ENCODE data around the gene C17orf114.

C17orf114 gene

DNA sequence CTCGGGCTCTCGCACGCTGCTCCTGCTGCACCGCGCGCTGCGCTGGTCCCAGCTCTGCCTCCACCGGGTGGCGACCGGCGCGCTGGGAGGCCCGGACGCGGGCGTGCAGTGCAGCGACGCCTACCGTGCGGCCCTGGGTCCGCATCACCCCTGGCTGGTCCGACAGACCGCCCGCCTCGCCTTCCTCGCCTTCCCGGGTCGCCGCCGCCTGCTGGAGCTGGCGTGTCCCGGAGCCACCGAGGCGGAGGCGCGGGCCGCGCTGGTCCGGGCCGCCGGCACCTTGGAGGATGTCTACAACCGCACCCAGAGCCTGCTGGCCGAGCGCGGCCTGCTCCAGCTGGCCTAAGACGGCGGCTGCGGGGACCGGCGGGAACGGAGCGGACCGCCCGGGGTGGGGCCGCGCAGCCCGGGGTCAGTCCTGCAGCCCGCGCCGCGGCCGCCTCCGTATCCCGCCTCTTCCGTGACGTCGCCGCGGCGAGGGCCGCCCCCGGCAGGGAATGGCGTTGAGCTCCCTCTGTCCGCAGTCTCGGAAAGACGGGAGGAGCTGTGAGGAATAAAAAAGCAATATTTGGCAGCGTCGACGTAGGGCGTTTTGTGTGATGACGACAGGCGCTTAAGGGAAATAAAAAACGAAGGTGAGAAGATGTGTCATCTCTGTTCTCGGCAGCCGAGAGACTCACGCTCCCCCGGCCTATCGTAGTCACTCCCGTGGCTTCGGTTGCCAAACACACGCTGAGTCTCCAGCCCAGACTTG is 12.0 kb downstream of the C17orf114 start:
- ATAC-seq, result peak; percentile 89
- intact Hi-C loops (cut with DNase I, micrococcal nuclease), result loop anchor here (5.0 to 10.0 kb wide), 3 partner anchors 55 to 97 kb away; partner anchors contain the start of genes CXCL16 (in 1 of the 2), MED11 (in 1 of the 2) and ZMYND15 (in 1 of the 2)
- peak; percentile 84 to 90 for DNase-seq

DNA sequence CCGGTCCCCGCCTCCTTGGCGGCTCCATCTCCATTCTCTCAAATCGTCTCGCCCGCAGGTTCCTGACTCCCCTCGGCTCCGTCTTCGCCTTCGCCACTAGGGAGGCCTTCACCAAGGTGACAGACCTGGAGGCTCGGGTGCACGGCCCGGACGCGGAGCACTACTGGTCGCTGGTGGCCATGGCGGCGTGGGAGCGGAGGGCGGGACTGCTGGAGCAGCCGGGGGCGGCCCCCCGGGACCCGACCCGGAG is 12.5 kb downstream of the C17orf114 start:
- ATAC-seq, result no peak
- no peak for DNase-seq
- intact Hi-C loops (cut with DNase I, micrococcal nuclease), result loop anchor here (5.0 to 10.0 kb wide), 3 partner anchors 55 to 98 kb away; partner anchors contain the start of genes CXCL16 (in 1 of the 2), MED11 (in 1 of the 2) and ZMYND15 (in 1 of the 2)

DNA sequence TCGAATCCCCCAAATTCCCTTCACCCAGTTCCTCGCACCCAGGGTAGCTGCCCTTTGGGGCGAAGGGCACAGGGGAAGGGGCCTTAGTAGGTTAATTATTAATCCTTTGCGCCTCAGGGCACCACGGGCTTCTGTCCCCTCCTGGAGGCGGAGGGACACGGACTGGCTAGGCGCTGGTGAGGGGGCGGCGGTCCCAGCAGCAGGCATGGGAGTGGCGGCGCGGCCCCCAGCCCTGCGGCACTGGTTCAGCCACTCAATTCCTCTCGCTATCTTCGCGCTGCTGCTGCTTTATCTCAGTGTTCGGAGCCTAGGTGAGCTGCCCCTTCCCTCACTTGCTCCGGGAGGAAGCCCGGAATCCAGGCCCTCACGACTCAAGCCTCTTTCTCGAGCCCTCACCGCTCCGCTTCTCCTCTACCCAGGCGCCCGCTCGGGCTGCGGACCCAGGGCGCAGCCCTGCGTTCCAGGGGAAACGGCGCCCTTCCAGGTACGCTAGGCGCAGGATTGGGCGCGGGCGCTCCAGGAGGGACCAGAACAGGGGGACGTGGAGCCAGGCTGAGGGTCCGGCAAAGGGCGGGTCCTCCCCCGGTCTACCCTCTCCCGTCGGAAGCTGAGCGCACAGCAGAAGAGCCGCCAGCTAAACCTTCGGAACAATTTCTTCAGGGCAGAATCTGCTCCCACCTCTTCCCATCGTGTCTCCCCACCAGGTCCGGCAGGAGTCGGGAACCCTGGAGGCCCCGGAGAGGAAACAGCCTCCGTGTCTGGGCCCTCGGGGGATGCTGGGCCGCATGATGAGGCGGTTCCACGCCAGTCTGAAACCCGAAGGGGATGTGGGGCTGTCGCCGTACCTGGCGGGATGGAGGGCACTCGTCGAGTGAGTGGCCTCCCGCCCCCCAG is 13.1 kb downstream of the C17orf114 start, which contains the start of gene GLTPD2:
Gene GLTPD2 (plus strand): TSS at position 158 of the 894 bp plus-strand sequence. CDS start 48 bp downstream, at position 206.
- intact Hi-C loops (cut with DNase I, micrococcal nuclease), result loop anchor here (5.0 to 10.0 kb wide), 3 partner anchors 54 to 98 kb away; partner anchors contain the start of genes CXCL16 (in 1 of the 2), MED11 (in 1 of the 2) and ZMYND15 (in 1 of the 2)
- ATAC-seq (peak; percentile 24), DNase-seq (peak in 1 of 2 donors; percentile 33)

DNA sequence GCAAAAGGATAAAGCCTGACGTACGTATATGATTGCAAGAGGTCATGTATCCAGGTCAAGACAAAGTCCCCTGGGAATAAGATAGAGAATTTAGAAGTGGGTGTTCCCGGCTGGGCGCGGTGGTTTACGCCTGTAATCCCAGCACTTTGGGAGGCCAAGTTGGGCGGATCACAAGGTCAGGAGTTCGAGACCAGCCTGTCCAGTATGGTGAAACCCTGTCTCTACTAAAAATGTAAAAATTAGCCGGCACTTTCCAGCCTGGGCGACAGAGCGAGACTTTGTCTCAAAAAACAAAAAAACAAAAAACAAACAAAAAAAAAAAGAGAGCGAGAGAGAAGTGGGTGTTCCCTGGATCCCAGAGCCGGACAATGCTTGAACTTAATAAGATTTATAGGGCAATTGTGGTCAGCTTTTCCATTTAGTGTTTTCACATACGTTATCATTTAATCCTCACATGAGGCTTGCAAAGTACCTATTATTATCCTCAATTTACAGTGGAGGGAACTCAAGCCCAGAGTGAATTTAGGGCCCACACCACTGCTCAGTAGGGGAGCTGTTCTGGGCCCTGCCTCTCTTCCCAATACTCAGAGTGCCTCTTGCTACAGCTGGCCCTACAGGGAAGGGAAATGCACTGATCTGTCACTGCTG is 13.8 kb downstream of the C17orf114 start:
- no peak for DNase-seq
- intact Hi-C loops (cut with DNase I, micrococcal nuclease), result loop anchor here (5.0 to 10.0 kb wide), 3 partner anchors 53 to 99 kb away; partner anchors contain the start of genes CXCL16 (in 1 of the 2), MED11 (in 1 of the 2) and ZMYND15 (in 1 of the 2)
- no peak for ATAC-seq

DNA sequence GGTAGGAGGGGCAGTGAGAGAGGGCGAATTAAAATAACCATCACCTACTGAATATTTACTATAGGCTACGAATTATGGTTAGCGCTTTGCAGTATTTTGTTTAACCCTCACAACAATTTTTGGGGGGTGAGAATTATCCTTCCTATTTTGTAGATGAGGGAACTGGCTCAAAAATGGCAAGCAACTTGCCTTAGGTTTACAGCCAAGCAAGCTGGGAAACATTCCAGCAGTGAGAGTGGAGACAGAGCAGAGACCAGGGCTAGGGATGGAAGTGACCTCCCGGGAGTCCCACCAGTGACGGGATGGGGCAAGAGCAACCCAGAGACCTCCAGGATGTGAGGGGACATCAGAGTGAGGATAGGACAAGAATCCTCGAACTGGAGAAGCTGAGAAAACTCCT is 15.6 kb downstream of the C17orf114 start:
- DNase-seq (no peak), ATAC-seq (no peak)
- intact Hi-C loops (cut with DNase I, micrococcal nuclease), result loop anchor here (5.0 to 10.0 kb wide), 3 partner anchors 52 to 101 kb away; partner anchors contain the start of genes CXCL16 (in 1 of the 2), MED11 (in 1 of the 2) and ZMYND15 (in 1 of the 2)

DNA sequence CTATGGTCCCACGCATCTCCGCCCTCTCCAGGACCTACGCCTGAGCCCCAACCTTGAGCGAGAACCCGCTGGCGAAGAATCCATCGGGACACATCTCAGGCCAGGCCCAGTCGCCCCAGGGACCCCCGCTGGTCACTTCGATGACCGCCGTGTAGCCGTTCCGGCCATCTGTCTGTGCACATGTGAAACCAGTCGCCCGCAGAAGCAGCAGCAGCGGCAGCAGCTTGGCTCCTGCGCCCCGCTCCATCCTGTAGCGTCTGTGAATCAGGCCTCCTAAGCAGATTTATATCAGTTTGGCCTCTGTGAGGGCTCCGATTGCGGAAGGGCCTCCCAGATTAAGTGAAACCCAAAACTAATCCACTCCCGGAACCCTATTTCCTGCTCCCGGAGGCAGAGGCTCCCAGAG is 16.0 kb downstream of the C17orf114 start, which contains the start of gene VMO1:
Gene VMO1 (minus strand): TSS at position 259 of the 406 bp plus-strand sequence. CDS start 12 bp downstream, at position 247.
- DNase-seq (peak in 1 of 2 donors; percentile 31), ATAC-seq (no peak)
- intact Hi-C loops (cut with DNase I, micrococcal nuclease), result loop anchor here (5.0 to 10.0 kb wide), 3 partner anchors 51 to 101 kb away; partner anchors contain the start of genes CXCL16 (in 1 of the 2), MED11 (in 1 of the 2) and ZMYND15 (in 1 of the 2)

DNA sequence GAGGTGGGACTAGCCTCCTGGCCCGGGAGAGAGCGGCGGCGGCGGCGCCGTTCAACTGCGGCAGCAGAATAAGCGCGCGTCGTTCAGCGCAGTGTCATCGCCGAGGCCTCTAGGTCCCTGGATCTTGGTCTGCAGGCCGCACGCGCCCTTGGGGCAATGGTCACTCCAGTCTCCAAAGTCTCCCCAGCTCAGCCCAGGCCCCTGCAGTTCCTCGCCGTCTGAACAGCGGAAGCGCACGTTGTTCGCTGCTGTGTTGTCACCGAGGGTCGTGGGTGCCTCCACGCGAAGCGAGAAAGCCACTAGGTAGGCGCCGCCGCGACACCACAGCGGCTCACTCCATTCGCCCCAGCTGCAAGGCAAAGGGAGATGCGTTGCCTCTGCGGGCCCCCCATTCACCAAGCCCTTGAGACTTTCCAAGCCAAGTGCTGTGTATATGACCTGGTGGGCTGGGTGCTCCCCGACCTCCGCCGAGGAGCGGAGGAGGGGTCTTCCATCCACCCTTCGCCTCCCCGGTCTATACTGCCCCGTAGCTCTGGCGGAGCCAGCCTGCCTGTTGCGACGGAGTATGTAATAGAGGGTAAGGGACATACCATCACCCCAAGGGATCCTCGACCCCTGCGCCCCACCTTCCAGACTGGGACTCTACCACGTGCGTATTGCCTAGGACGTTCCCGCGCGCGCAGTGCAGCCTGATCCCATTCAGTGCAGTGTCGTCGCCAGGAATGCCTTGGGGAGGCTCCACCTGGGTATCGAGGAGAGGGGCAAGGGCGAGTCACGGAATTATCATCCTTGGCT is 16.6 kb downstream of the C17orf114 start:
- DNase-seq, result no peak
- intact Hi-C loops (cut with DNase I, micrococcal nuclease), result loop anchor here (5.0 to 10.0 kb wide), 3 partner anchors 51 to 102 kb away; partner anchors contain the start of genes CXCL16 (in 1 of the 2), MED11 (in 1 of the 2) and ZMYND15 (in 1 of the 2)
- no peak for ATAC-seq

DNA sequence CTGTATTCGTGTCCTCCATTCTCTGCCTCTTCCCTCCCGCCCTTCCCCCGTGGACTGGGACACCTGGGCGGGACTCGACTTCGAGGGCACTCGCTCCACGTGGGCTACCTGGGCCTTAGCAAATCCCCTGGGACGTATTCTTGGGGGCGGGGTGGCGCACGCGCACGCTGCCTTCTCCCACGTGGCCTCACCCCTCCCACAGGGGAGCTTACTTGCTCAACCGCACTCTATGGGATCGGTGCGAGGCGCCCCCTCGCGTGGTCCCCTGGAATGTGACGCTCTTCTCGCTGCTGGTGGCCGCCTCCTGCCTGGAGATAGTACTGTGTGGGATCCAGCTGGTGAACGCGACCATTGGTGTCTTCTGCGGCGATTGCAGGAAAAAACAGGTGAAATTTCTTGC is 19.5 kb downstream of the C17orf114 start:
- ATAC-seq (no peak), DNase-seq (no peak)
- intact Hi-C loops (cut with DNase I, micrococcal nuclease), result loop anchor here in 1 of 2 donors (10.0 kb wide), 2 partner anchors 48 to 102 kb away; partner anchors contain the start of genes CXCL16, MED11 and ZMYND15

DNA sequence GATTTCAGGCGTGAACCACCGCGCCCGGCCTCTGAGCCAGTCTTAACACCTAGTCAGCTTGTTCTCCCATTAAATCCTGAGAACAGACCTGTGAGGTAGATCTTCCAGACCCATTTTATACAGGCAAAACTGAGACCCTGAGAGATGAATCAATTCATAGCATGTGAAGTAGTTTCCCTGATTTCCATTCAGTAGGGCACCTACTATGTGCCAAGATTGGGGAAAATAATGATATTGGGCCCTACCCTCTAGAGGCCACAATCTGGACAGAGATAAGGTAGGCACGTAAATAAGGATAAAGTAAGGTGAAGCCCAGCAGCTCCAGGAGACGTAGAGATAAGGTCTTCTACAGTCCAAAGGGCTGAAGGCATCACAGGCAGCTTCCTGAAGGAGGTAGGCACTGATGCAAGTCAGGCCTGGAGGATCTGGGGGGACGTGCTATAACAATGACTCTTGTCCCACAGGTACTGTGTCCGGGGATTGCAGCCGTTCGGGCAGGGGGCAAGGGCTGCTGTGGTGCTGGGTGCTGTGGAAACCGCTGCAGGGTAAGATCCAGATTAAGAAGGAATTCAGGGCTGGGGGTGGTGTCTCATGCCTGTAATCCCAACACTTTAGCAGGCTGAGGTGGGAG is 21.7 kb downstream of the C17orf114 start:
- ATAC-seq (no peak), DNase-seq (no peak)
- intact Hi-C loops (cut with DNase I, micrococcal nuclease), result loop anchor here in 1 of 2 donors (10.0 kb wide), 2 partner anchors 46 to 104 kb away; partner anchors contain the start of genes CXCL16, MED11 and ZMYND15

DNA sequence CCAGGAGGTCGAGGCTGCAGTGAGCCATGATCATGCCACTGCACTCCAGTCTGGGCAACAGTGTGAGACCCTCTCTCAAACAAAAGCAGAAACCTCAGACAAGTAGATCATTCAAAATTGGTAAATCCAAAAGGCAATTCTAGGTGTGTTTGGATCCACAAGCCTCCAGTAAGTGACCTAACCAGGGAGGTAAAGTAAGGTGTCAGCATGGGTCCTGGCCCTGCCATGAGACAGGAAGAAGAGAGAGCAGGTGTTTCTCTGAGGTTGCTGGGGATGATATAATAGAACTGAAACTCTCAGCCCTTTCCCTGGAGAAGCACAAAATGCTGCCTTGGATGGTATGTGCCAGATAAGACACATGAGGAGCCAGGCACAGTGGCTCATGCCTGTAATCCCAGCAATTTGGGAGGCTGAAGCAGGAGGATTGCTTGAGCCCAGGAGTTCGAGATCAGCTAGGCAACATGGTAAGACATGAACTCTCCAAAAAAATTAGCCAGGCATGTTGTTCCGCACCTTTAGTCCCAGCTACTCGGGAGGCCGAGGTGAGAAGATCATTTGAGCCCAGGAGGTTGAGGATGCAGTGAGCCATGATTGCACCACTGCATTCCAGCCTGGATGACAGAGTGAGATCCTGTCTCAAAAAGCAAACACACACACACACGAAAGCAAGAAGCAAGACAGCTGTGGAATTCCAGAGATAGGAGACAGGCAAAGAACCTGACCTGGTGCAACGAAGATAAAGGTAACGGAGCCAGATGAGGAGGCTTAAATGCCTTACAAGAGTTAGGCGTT is 24.0 kb downstream of the C17orf114 start:
- DNase-seq, result no peak
- intact Hi-C loops (cut with DNase I, micrococcal nuclease), result no loop called here
- ATAC-seq, result no peak

DNA sequence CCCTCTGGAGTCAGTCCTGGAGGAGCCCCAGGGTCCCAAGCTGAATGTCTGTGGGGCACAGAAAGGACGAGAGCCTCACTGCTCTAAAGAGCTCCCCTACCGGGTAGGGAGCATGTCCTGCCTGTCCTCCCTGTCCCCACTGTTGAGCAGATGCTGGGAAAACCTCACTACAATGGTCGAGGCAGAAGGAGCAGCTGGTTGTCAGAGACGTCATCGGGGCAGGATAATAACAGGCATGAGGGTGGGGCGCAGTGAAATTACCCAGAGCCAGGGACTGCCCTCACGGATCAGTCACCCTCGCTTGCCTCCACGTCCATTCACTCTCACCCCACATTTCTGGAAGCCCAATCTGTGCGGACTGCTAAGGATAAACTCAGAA is 29.9 kb downstream of the C17orf114 start:
- ATAC-seq (peak; percentile 82), DNase-seq (peak; percentile 60 to 68)
- intact Hi-C loops (cut with DNase I, micrococcal nuclease), result no loop called here

DNA sequence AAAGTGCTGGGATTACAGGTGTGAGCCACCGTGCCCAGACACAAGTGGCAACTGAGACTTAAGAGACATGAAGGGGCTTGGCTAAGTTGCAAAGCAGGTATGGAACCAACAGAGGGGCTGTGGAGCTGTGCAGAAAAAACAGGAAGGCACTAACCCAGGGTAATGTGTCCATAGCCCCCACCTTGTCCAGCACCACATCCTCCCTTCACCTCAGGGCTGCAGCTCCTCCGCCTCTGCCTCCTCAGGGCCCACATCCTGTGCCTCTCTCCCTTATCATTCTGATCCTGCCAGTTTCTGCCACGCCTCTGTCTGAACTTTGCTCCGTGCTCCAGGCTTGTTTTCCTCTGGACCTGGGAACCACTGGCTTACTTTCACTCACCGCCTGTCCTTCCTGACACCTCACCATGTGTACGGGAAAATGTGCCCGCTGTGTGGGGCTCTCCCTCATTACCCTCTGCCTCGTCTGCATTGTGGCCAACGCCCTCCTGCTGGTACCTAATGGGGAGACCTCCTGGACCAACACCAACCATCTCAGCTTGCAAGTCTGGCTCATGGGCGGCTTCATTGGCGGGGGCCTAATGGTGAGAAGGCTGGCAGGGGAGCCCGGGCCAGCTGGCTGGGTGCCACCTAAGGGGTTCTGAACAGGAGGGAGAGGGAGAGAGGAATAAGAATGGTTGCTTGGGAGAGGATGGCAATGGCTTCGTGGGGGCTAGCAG is 30.5 kb downstream of the C17orf114 start, which contains the start of gene TM4SF5:
Gene TM4SF5 (plus strand): TSS at position 368 of the 716 bp plus-strand sequence. CDS start 37 bp downstream, at position 405.
- peak; percentile 98 for ATAC-seq

DNA sequence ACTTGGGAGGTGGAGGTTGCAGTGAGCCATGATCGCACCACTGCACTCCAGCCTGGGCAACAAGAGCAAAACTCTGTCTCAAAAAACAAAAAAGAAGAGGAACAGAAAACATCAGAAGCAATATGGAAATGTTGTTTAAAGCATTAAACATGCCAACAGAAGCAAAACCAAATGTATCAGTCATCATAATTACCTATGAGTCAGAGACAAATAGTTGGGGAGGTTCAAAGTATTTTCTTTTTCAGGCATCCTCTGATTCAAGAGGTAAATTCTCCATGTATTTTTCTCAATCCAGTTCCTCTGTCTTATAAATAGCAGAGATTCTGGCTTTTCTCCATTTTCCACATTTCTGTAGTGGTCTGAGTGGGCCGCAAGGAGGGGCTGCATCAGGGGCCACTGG is 32.5 kb downstream of the C17orf114 start:
- intact Hi-C loops (cut with DNase I, micrococcal nuclease), result no loop called here
- DNase-seq (no peak), ATAC-seq (no peak)

More for the DNA sequence above, 30.5 kb downstream of the C17orf114 start, which contains the start of gene TM4SF5:
- DNase-seq, result peak; percentile 83 to 88
- intact Hi-C loops (cut with DNase I, micrococcal nuclease), result no loop called here

DNA sequence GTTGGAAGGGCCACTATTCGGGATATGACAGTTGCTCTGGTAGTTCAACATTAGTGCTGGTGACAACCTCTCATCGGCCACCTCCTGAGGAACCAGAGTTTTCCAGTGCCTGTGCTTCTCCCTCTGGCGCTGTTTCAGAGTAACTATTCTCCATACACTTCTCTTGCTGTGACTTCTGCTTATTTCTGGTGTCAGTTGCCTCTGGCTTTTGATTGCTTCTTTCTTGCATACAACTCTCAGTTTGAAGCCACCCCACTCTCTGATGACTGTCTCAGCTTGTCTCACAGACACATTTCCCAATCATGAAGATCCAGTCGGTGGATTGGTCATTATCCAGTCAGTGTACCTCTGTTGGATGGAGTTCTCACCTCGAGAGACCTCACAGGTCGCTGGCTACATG is 33.8 kb downstream of the C17orf114 start:
- intact Hi-C loops (cut with DNase I, micrococcal nuclease), result no loop called here
- no peak for ATAC-seq
- no peak for DNase-seq

DNA sequence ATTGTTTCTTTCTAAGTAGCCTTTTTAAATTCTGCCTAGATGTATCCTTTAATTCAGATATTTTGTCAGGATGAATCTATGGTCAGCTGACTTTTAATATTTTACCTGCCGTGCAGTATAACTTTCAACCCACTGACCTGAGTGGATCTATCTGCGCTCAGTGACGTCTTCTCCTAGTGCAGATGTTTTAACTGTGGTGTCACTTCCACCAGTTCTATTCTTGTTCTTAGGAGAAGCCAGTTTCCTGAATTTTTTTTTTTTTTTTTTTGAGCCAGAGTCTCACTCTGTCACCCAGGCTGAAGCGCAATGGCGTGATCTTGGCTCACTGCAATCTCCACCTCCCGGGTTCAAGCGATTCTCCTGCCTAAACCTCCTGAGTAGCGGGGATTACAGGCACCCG is 35.4 kb downstream of the C17orf114 start:
- ATAC-seq, result no peak
- no peak for DNase-seq
- intact Hi-C loops (cut with DNase I, micrococcal nuclease), result no loop called here
